ENCODE measurements around the gene FLRT2. TPM values are rescaled to one million over a fixed set of nuclear protein-coding genes. Genes with fewer than 3 reads are reported as not detected.
A peak's percentile ranks its signal among the peaks of the same experiment; 100 is the strongest.

Gene FLRT2
- polyA plus RNA-seq (ENCODE audit: insufficient read length in 3 of 3): 100 to 1,000 TPM; 215 to 234 (median 217) TPM
- long read RNA-seq, donor 1, partial matches to known transcripts: 0 of 11 reads
- long read RNA-seq, donor 1, other reads (novel, unspliced or antisense): 10 of 11 reads
- long read RNA-seq, donor 2, full-length matches to known transcripts: 4 of 22 reads
- long read RNA-seq, donor 2, partial matches to known transcripts: 0 of 22 reads
- long read RNA-seq, donor 2, other reads (novel, unspliced or antisense): 18 of 22 reads
- long read RNA-seq, donor 3, full-length matches to known transcripts: 6 of 154 reads
- long read RNA-seq, donor 3, partial matches to known transcripts: 128 of 154 reads
- long read RNA-seq, donor 3, other reads (novel, unspliced or antisense): 20 of 154 reads
- long read RNA-seq, donor 4, full-length matches to known transcripts: 3 of 19 reads
- long read RNA-seq, donor 4, partial matches to known transcripts: 0 of 19 reads
- long read RNA-seq, donor 4, other reads (novel, unspliced or antisense): 16 of 19 reads
- long read RNA-seq, donor 5: 0 reads
- long read RNA-seq, donor 6, full-length matches to known transcripts: 5 of 27 reads
- long read RNA-seq, donor 6, partial matches to known transcripts: 0 of 27 reads
- long read RNA-seq, donor 6, other reads (novel, unspliced or antisense): 22 of 27 reads
- long read RNA-seq, donor 7, full-length matches to known transcripts: 5 of 17 reads
- long read RNA-seq, donor 7, partial matches to known transcripts: 5 of 17 reads
- long read RNA-seq, donor 7, other reads (novel, unspliced or antisense): 7 of 17 reads
- long read RNA-seq, donor 8: 0 reads
- long read RNA-seq, donor 9, full-length matches to known transcripts: 2 of 25 reads
- long read RNA-seq, donor 9, partial matches to known transcripts: 23 of 25 reads
- long read RNA-seq, donor 9, other reads (novel, unspliced or antisense): 0 of 25 reads
- long read RNA-seq, donor 10, full-length matches to known transcripts: 4 of 32 reads
- long read RNA-seq, donor 10, partial matches to known transcripts: 22 of 32 reads
- long read RNA-seq, donor 10, other reads (novel, unspliced or antisense): 6 of 32 reads
- long read RNA-seq, donor 11, full-length matches to known transcripts: 6 of 15 reads
- long read RNA-seq, donor 11, partial matches to known transcripts: 0 of 15 reads
- long read RNA-seq, donor 11, other reads (novel, unspliced or antisense): 9 of 15 reads
- long read RNA-seq, donor 12, partial matches to known transcripts: 8 of 8 reads
- long read RNA-seq, donor 12, other reads (novel, unspliced or antisense): 0 of 8 reads
- long read RNA-seq, donor 13: 0 reads
- long read RNA-seq, donor 14, full-length matches to known transcripts: 4 of 20 reads
- long read RNA-seq, donor 14, partial matches to known transcripts: 0 of 20 reads
- long read RNA-seq, donor 14, other reads (novel, unspliced or antisense): 16 of 20 reads
- long read RNA-seq, donor 15, full-length matches to known transcripts: 3 of 8 reads
- long read RNA-seq, donor 15, partial matches to known transcripts: 0 of 8 reads
- long read RNA-seq, donor 15, other reads (novel, unspliced or antisense): 5 of 8 reads
- long read RNA-seq, donor 16, full-length matches to known transcripts: 10 of 72 reads
- long read RNA-seq, donor 16, partial matches to known transcripts: 62 of 72 reads
- long read RNA-seq, donor 16, other reads (novel, unspliced or antisense): 0 of 72 reads

GRCh38 chr14:85529803-85530574 is at the start of gene FLRT2:
TSS of gene FLRT2 (plus strand) at chr14:85530144. CDS start at chr14:85621515, 91,371 bp downstream.
- peak in 6 of 11 donors; percentile 33 to 63 (median 44) for DNase-seq (ENCODE audit: extremely low read depth in 1 of 11, low read depth in 9 of 11, low spot score in 4 of 11)

GRCh38 chr14:85481471-85481870 is 48.5 kb upstream of the FLRT2 start:
- no peak for DNase-seq (ENCODE audit: extremely low read depth in 1 of 11, low read depth in 9 of 11, low spot score in 4 of 11)

DNA sequence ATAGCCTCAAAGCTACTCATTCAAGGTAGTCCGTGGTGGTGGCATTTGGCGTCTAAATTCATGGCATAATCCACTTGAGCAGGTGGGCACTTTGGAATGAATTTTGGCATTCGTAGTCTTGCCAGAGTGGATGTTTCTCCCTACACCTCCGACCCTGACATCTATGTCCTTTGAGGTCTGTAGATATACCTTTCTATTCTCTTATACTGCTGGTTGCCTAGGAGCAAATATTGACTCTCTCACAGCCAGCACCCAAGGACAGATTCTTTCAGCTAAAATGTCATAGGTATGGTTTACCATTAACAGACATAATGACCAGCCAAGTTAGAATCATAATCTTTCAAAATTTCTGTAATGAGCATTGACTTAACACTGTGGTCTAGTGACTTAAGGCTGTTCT is 47.4 kb upstream of the FLRT2 start:
- no peak for DNase-seq (ENCODE audit: extremely low read depth in 1 of 11, low read depth in 9 of 11, low spot score in 4 of 11)

GRCh38 chr14:85483037-85483436 is 46.9 kb upstream of the FLRT2 start:
- peak in 5 of 11 donors; percentile 11 to 38 (median 25) for DNase-seq (ENCODE audit: extremely low read depth in 1 of 11, low read depth in 9 of 11, low spot score in 4 of 11)

DNA sequence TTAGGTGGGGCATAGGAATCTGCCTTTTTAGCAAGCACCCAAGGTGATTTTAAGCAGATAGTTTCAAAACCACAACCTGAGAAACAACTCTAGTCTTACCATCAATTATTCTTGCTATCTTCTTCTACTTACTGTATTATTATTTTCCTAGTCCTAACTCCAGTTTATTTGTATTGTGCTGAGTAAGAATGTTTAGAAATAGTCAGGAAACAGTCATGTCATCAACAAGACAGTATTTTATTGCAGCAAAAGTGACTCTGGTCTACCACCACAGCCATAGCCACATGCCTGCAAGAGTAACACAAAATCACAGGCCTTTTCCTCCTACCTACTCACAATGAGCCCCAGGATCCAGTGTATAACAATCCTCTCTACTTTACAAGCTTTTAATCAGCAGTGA is 46.3 kb upstream of the FLRT2 start:
- no peak for DNase-seq (ENCODE audit: extremely low read depth in 1 of 11, low read depth in 9 of 11, low spot score in 4 of 11)

DNA sequence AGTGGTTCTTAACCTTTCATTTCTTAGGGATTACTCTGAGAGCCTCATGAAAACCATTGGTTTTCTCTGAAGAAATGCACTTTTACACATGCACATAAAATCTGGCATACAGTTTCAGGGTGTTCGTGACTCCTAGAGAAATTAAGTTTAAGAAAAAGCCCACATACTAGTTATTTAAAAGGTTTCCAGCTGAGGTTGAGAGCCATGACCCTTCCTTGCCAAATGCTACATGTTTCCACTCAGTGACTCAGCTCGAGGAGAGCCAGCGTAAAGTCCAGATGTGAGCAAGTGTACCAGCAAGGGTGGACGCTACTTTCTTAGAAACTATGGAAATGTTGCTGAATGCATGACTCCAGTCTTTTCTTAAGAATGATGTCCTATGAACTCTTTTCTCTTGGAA is 42.7 kb upstream of the FLRT2 start:
- DNase-seq (ENCODE audit: extremely low read depth in 1 of 11, low read depth in 9 of 11, low spot score in 4 of 11): no peak

- no peak for DNase-seq (ENCODE audit: extremely low read depth in 1 of 11, low read depth in 9 of 11, low spot score in 4 of 11)
Measured at GRCh38 chr14:85501751-85502150, 28.2 kb upstream of the FLRT2 start.

GRCh38 chr14:85508863-85509262 is 21.1 kb upstream of the FLRT2 start:
- no peak for DNase-seq (ENCODE audit: extremely low read depth in 1 of 11, low read depth in 9 of 11, low spot score in 4 of 11)

- DNase-seq (ENCODE audit: extremely low read depth in 1 of 11, low read depth in 9 of 11, low spot score in 4 of 11): no peak
Measured at GRCh38 chr14:85512451-85512850, 17.5 kb upstream of the FLRT2 start.

- no peak for DNase-seq (ENCODE audit: extremely low read depth in 1 of 11, low read depth in 9 of 11, low spot score in 4 of 11)
Measured at GRCh38 chr14:85514487-85514886, 15.5 kb upstream of the FLRT2 start.

DNA sequence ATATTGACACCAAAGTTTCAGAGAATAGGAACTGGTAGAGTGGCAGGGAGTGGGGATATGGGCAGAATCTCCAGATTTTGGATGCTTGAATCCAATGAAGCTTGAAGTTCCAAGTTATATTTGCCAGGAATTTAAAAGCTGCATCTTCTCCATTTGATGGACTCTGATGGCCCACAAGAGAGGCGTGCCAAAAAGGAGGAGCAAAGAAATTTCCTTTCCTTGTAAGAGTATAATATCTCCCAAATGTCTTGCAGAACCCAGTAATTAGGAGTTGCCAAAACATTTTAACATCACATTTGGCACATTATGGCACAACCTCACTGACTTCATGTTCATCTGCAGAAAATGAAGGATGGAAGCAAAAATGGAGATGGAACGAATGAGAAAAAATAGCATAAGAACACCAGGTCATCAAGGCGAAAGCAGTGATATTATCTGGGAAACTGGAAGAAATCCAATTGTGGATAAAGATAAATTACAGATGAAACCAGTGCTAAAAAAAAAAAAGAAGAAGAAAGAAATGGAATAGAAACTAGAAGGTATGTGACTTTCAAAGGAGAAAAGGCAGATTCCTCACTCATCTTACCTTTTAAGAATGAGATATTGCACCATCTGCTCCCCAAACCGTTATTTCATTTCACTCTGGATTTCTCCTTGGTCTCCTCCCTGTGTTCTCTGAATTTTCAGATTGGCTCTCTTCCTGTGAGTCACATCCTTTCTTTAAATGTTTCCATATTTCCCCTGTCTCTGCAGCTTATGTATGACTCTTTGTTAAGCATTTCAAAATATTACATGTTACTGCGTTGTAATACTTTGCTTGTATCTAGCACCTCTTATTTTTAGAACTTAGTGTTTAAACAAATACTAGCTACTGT is 13.5 kb upstream of the FLRT2 start:
- no peak for DNase-seq (ENCODE audit: extremely low read depth in 1 of 11, low read depth in 9 of 11, low spot score in 4 of 11)

- no peak for DNase-seq (ENCODE audit: extremely low read depth in 1 of 11, low read depth in 9 of 11, low spot score in 4 of 11)
Measured at GRCh38 chr14:85517114-85517688, 12.7 kb upstream of the FLRT2 start.

- no peak for DNase-seq (ENCODE audit: extremely low read depth in 1 of 11, low read depth in 9 of 11, low spot score in 4 of 11)
Measured at GRCh38 chr14:85519661-85520305, 10.2 kb upstream of the FLRT2 start.

DNA sequence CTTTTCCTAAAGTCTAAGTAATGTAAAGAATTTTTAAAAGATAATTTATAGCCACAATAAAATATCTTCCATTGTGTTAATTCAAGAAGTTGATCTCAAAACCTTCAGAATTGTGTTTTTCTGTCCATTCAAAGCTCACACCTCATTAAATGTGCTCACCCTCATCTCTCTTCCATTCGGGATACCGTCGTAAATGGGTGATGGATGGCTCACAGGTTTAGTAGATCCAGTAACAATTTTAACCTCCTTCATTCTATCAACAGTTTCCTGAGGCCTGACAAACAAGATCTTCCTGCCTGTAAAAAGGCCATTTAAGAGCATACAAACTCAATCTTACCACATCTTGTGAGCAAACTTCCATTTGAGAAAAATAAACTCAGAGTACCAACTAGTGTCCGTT is 9.4 kb upstream of the FLRT2 start:
- peak in 1 of 11 donors; percentile 22 for DNase-seq (ENCODE audit: extremely low read depth in 1 of 11, low read depth in 9 of 11, low spot score in 4 of 11)

GRCh38 chr14:85523624-85524023 is 6.3 kb upstream of the FLRT2 start:
- DNase-seq (ENCODE audit: extremely low read depth in 1 of 11, low read depth in 9 of 11, low spot score in 4 of 11): no peak

- DNase-seq (ENCODE audit: extremely low read depth in 1 of 11, low read depth in 9 of 11, low spot score in 4 of 11): no peak
Measured at GRCh38 chr14:85527006-85527405, 2.9 kb upstream of the FLRT2 start.
